ENCODE results near the gene AFP.

The AFP gene

DNA sequence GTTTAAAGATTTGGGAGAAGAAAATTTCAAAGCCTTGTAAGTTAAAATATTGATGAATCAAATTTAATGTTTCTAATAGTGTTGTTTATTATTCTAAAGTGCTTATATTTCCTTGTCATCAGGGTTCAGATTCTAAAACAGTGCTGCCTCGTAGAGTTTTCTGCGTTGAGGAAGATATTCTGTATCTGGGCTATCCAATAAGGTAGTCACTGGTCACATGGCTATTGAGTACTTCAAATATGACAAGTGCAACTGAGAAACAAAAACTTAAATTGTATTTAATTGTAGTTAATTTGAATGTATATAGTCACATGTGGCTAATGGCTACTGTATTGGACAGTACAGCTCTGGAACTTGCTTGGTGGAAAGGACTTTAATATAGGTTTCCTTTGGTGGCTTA is 30.9 kb upstream of the AFP start:
- no peaks in the 10 kb centered on the region for H3K27me3 ChIP-seq (ENCODE audit: insufficient read depth, low read length)
- H3K36me3 ChIP-seq (ENCODE audit: insufficient read depth, low read length), result no peaks in the 10 kb centered on the region
- peaks cover 17% of the 10 kb centered on the region; the same call in 1 of the 2 replicates for H3K4me1 ChIP-seq (ENCODE audit: insufficient read depth, low read length)
- H3K9me3 ChIP-seq (ENCODE audit: insufficient read depth, low read depth, low read length), result no peaks in the 10 kb centered on the region
- H3K9ac ChIP-seq (ENCODE audit: low read depth, low read length), result no peak overlapping the region
- H3K27ac ChIP-seq (ENCODE audit: low read depth, low read length), result no peak overlapping the region
- WGBS, result 98% methylated on average over 2 of the region's 2 CpGs
- no peak overlapping the region for H3K4me3 ChIP-seq (ENCODE audit: low read length)

DNA sequence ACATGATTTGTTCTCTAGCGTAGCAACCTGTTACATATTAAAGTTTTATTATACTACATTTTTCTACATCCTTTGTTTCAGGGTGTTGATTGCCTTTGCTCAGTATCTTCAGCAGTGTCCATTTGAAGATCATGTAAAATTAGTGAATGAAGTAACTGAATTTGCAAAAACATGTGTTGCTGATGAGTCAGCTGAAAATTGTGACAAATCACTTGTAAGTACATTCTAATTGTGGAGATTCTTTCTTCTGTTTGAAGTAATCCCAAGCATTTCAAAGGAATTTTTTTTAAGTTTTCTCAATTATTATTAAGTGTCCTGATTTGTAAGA is 29.5 kb upstream of the AFP start:
- Histone ChIP-seq H3K4me1 (ENCODE audit: insufficient read depth, low read length) (peaks cover 14% of the 10 kb centered on the region; the same call in 1 of the 2 replicates), H3K9me3 (ENCODE audit: insufficient read depth, low read depth, low read length) (no peaks in the 10 kb centered on the region), H3K4me3 (ENCODE audit: low read length) (no peak overlapping the region), H3K36me3 (ENCODE audit: insufficient read depth, low read length) (no peaks in the 10 kb centered on the region), H3K27ac (ENCODE audit: low read depth, low read length) (no peak overlapping the region), H3K9ac (ENCODE audit: low read depth, low read length) (no peak overlapping the region), H3K27me3 (ENCODE audit: insufficient read depth, low read length) (no peaks in the 10 kb centered on the region)
- WGBS, result no CpG with 5 or more reads among the region's 1 CpG

DNA sequence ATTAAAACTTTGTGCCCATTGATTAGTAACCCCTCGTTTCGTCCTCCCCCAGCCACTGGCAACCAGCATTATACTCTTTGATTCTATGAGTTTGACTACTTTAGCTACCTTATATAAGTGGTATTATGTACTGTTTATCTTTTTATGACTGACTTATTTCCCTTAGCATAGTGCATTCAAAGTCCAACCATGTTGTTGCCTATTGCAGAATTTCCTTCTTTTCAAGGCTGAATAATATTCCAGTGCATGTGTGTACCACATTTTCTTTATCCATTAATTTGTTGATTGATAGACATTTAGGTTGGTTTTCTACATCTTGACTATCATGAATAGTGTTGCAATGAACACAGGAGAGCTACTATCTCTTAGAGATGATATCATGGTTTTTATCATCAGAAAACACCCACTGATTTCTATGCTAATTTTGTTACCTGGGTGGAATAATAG is 28.8 kb upstream of the AFP start:
- Histone ChIP-seq H3K4me3 (ENCODE audit: low read length) (no peak overlapping the region), H3K9ac (ENCODE audit: low read depth, low read length) (no peak overlapping the region), H3K27me3 (ENCODE audit: insufficient read depth, low read length) (no peaks in the 10 kb centered on the region), H3K36me3 (ENCODE audit: insufficient read depth, low read length) (no peaks in the 10 kb centered on the region), H3K27ac (ENCODE audit: low read depth, low read length) (no peak overlapping the region), H3K4me1 (ENCODE audit: insufficient read depth, low read length) (peaks cover 13% of the 10 kb centered on the region; the same call in 1 of the 2 replicates), H3K9me3 (ENCODE audit: insufficient read depth, low read depth, low read length) (no peaks in the 10 kb centered on the region)
- WGBS, result 100% methylated on average over 2 of the region's 2 CpGs

DNA sequence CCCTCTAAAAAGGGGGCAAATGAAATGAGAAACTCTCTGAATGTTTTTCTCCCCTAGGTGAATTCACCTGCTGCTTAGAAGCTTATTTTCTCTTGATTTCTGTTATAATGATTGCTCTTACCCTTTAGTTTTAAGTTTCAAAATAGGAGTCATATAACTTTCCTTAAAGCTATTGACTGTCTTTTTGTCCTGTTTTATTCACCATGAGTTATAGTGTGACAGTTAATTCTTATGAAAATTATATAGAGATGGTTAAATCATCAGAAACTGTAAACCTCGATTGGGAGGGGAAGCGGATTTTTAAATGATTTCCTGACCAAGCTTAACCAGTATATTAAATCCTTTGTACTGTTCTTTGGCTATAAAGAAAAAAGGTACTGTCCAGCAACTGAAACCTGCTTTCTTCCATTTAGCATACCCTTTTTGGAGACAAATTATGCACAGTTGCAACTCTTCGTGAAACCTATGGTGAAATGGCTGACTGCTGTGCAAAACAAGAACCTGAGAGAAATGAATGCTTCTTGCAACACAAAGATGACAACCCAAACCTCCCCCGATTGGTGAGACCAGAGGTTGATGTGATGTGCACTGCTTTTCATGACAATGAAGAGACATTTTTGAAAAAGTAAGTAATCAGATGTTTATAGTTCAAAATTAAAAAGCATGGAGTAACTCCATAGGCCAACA is 27.7 kb upstream of the AFP start:
- Histone ChIP-seq H3K27ac (ENCODE audit: low read depth, low read length) (no peak overlapping the region), H3K9me3 (ENCODE audit: insufficient read depth, low read depth, low read length) (no peaks in the 10 kb centered on the region), H3K9ac (ENCODE audit: low read depth, low read length) (no peak overlapping the region), H3K4me3 (ENCODE audit: low read length) (no peak overlapping the region), H3K27me3 (ENCODE audit: insufficient read depth, low read length) (no peaks in the 10 kb centered on the region), H3K36me3 (ENCODE audit: insufficient read depth, low read length) (no peaks in the 10 kb centered on the region), H3K4me1 (ENCODE audit: insufficient read depth, low read length) (peaks cover 13% of the 10 kb centered on the region; the same call in 1 of the 2 replicates)
- WGBS, result 90% methylated on average over 4 of the region's 4 CpGs

DNA sequence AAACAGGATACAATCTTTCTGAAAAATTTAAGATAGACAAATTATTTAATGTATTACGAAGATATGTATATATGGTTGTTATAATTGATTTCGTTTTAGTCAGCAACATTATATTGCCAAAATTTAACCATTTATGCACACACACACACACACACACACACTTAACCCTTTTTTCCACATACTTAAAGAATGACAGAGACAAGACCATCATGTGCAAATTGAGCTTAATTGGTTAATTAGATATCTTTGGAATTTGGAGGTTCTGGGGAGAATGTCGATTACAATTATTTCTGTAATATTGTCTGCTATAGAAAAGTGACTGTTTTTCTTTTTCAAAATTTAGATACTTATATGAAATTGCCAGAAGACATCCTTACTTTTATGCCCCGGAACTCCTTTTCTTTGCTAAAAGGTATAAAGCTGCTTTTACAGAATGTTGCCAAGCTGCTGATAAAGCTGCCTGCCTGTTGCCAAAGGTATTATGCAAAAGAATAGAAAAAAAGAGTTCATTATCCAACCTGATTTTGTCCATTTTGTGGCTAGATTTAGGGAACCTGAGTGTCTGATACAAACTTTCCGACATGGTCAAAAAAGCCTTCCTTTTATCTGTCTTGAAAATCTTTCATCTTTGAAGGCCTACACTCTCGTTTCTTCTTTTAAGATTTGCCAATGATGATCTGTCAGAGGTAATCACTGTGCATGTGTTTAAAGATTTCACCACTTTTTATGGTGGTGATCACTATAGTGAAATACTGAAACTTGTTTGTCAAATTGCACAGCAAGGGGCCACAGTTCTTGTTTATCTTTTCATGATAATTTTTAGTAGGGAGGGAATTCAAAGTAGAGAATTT is 26.8 kb upstream of the AFP start:
- peaks cover 13% of the 10 kb centered on the region; the same call in 1 of the 2 replicates for H3K4me1 ChIP-seq (ENCODE audit: insufficient read depth, low read length)
- 94% methylated on average over 4 of the region's 6 CpGs for WGBS
- no peak overlapping the region for H3K27ac ChIP-seq (ENCODE audit: low read depth, low read length)

DNA sequence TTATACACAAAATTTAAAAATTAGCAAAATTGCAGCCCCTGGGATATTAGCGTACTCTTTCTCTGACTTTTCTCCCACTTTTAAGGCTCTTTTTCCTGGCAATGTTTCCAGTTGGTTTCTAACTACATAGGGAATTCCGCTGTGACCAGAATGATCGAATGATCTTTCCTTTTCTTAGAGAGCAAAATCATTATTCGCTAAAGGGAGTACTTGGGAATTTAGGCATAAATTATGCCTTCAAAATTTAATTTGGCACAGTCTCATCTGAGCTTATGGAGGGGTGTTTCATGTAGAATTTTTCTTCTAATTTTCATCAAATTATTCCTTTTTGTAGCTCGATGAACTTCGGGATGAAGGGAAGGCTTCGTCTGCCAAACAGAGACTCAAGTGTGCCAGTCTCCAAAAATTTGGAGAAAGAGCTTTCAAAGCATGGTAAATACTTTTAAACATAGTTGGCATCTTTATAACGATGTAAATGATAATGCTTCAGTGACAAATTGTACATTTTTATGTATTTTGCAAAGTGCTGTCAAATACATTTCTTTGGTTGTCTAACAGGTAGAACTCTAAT is 26.0 kb upstream of the AFP start:
- Histone ChIP-seq H3K27me3 (ENCODE audit: insufficient read depth, low read length) (no peaks in the 10 kb centered on the region), H3K4me3 (ENCODE audit: low read length) (no peak overlapping the region), H3K27ac (ENCODE audit: low read depth, low read length) (no peak overlapping the region), H3K9me3 (ENCODE audit: insufficient read depth, low read depth, low read length) (no peaks in the 10 kb centered on the region), H3K9ac (ENCODE audit: low read depth, low read length) (no peak overlapping the region), H3K4me1 (ENCODE audit: insufficient read depth, low read length) (peaks cover 13% of the 10 kb centered on the region; the same call in 1 of the 2 replicates), H3K36me3 (ENCODE audit: insufficient read depth, low read length) (no peaks in the 10 kb centered on the region)
- WGBS, result 95% methylated on average over 8 of the region's 8 CpGs

More for the DNA sequence above, 26.8 kb upstream of the AFP start:
- no peaks in the 10 kb centered on the region for H3K9me3 ChIP-seq (ENCODE audit: insufficient read depth, low read depth, low read length)
- H3K27me3 ChIP-seq (ENCODE audit: insufficient read depth, low read length), result no peaks in the 10 kb centered on the region
- H3K36me3 ChIP-seq (ENCODE audit: insufficient read depth, low read length), result no peaks in the 10 kb centered on the region
- no peak overlapping the region for H3K4me3 ChIP-seq (ENCODE audit: low read length)
- no peak overlapping the region for H3K9ac ChIP-seq (ENCODE audit: low read depth, low read length)

GRCh38 chr4:73410916-73411730 is 24.9 kb upstream of the AFP start:
- Histone ChIP-seq H3K9ac (ENCODE audit: low read depth, low read length) (no peak overlapping the region), H3K36me3 (ENCODE audit: insufficient read depth, low read length) (no peaks in the 10 kb centered on the region), H3K27ac (ENCODE audit: low read depth, low read length) (no peak overlapping the region), H3K4me3 (ENCODE audit: low read length) (no peak overlapping the region), H3K27me3 (ENCODE audit: insufficient read depth, low read length) (no peaks in the 10 kb centered on the region), H3K9me3 (ENCODE audit: insufficient read depth, low read depth, low read length) (no peaks in the 10 kb centered on the region), H3K4me1 (ENCODE audit: insufficient read depth, low read length) (peaks cover 13% of the 10 kb centered on the region; the same call in 1 of the 2 replicates)
- 100% methylated on average over 1 of the region's 3 CpGs for WGBS

GRCh38 chr4:73411731-73412414 is 24.1 kb upstream of the AFP start:
- no peak overlapping the region for H3K4me3 ChIP-seq (ENCODE audit: low read length)
- H3K4me1 ChIP-seq (ENCODE audit: insufficient read depth, low read length), result peaks cover 13% of the 10 kb centered on the region; the same call in 1 of the 2 replicates
- no peaks in the 10 kb centered on the region for H3K36me3 ChIP-seq (ENCODE audit: insufficient read depth, low read length)
- no peaks in the 10 kb centered on the region for H3K27me3 ChIP-seq (ENCODE audit: insufficient read depth, low read length)
- H3K9me3 ChIP-seq (ENCODE audit: insufficient read depth, low read depth, low read length), result no peaks in the 10 kb centered on the region
- no peak overlapping the region for H3K27ac ChIP-seq (ENCODE audit: low read depth, low read length)
- H3K9ac ChIP-seq (ENCODE audit: low read depth, low read length), result no peak overlapping the region
- 96% methylated on average over 7 of the region's 8 CpGs for WGBS

- Histone ChIP-seq H3K36me3 (ENCODE audit: insufficient read depth, low read length) (no peaks in the 10 kb centered on the region), H3K27me3 (ENCODE audit: insufficient read depth, low read length) (no peaks in the 10 kb centered on the region), H3K9me3 (ENCODE audit: insufficient read depth, low read depth, low read length) (no peaks in the 10 kb centered on the region), H3K9ac (ENCODE audit: low read depth, low read length) (no peak overlapping the region), H3K27ac (ENCODE audit: low read depth, low read length) (no peak overlapping the region), H3K4me3 (ENCODE audit: low read length) (no peak overlapping the region), H3K4me1 (ENCODE audit: insufficient read depth, low read length) (peaks cover 11% of the 10 kb centered on the region; the same call in 1 of the 2 replicates)
- WGBS, result 94% methylated on average over 4 of the region's 4 CpGs
Measured at GRCh38 chr4:73413294-73413755, 22.7 kb upstream of the AFP start.

- Histone ChIP-seq H3K27me3 (ENCODE audit: insufficient read depth, low read length) (no peaks in the 10 kb centered on the region), H3K27ac (ENCODE audit: low read depth, low read length) (no peak overlapping the region), H3K9me3 (ENCODE audit: insufficient read depth, low read depth, low read length) (no peaks in the 10 kb centered on the region), H3K36me3 (ENCODE audit: insufficient read depth, low read length) (no peaks in the 10 kb centered on the region), H3K4me3 (ENCODE audit: low read length) (no peak overlapping the region), H3K4me1 (ENCODE audit: insufficient read depth, low read length) (no peaks in the 10 kb centered on the region), H3K9ac (ENCODE audit: low read depth, low read length) (no peak overlapping the region)
- 88% methylated on average over 2 of the region's 2 CpGs for WGBS
Measured at GRCh38 chr4:73414936-73415271, 21.1 kb upstream of the AFP start.
